ENCODE measurements around the gene OR10P1.

- TF ChIP-seq POLR2A (IDR thresholded peaks at IDR 0.05; ENCODE audit: low read depth, low read length) (no peak), POLR2AphosphoS5 (IDR thresholded peaks at IDR 0.05; ENCODE audit: low read depth, low read length) (no peak), TAF1 (IDR thresholded peaks at IDR 0.05; ENCODE audit: borderline replicate concordance, low read depth, low read length) (no peak)
Observed at GRCh38 chr12:55631056-55631455, 5.6 kb upstream of the OR10P1 start.

All from GM12892 (cell line).